K562 (cell line): Measurements from ENCODE around the gene ZNF800. TPM values are rescaled to one million over a fixed set of nuclear protein-coding genes. Genes with fewer than 3 reads are reported as not detected.
A peak's percentile ranks its signal among the peaks of the same experiment; 100 is the strongest.

Source experiments
- AFF1 ChIP-seq, 2 experiments: fragments of 450-650 bp; IDR thresholded peaks; 2 replicates each; pipeline ENCODE4 v1.6.1; 2018; ENCODE audit warnings: mild to moderate bottlenecking in 2 of 2, low read depth in 1 of 2; ENCODE audit not compliant: partially characterized antibody in 2 of 2
- CBFA2T3 ChIP-seq: fragments of 450-650 bp; IDR thresholded peaks from 2 replicates; pipeline ENCODE4 v1.6.1; 2017
- CREB5 ChIP-seq: fragments of 250-450 bp; sonication (Bioruptor Pico); IDR thresholded peaks from 2 replicates; pipeline ENCODE4 v1.5.0; 2020; ENCODE audit warnings: mild to moderate bottlenecking
- FOXK2 ChIP-seq, 2 experiments: fragments of 450-650 bp; IDR thresholded peaks in 1 of 2; conservative IDR thresholded peaks in 1 of 2; 2 replicates each; pipeline ENCODE4 v1.6.1; 2016; ENCODE audit warnings: low read depth in 2 of 2, mild to moderate bottlenecking in 1 of 2
- HDAC6 ChIP-seq: IDR thresholded peaks from 2 replicates; pipeline ENCODE4 v1.6.1; 2012; ENCODE audit warnings: low read depth, mild to moderate bottlenecking, control low read depth, inconsistent platforms, low read length, moderate library complexity
- HMBOX1 ChIP-seq: sonication (generic); IDR thresholded peaks from 2 replicates; pipeline ENCODE4 v1.6.1; 2016
- KHSRP ChIP-seq: fragments of 450-650 bp; IDR thresholded peaks from 2 replicates; pipeline ENCODE4 v1.6.1; 2017
- KLF6 ChIP-seq: fragments of 250-450 bp; sonication (Bioruptor Pico); IDR thresholded peaks from 2 replicates; pipeline ENCODE4 v1.4.0; 2020; ENCODE audit warnings: mild to moderate bottlenecking, moderate library complexity, borderline replicate concordance
- MECOM ChIP-seq: fragments of 250-450 bp; sonication (Bioruptor Pico); IDR thresholded peaks from 2 replicates; pipeline ENCODE4 v1.8.0; 2022; ENCODE audit warnings: inconsistent platforms
- NCOR1 ChIP-seq: fragments of 450-650 bp; IDR thresholded peaks from 2 replicates; pipeline ENCODE4 v1.6.1; 2016; ENCODE audit warnings: mild to moderate bottlenecking, moderate library complexity
- NEUROD1 ChIP-seq: fragments of 150-350 bp; IDR thresholded peaks from 2 replicates; pipeline ENCODE4 v1.6.1; 2014; ENCODE audit warnings: borderline replicate concordance, low read length, low read depth; ENCODE audit not compliant: partially characterized antibody
- NFATC3 ChIP-seq: fragments of 450-650 bp; IDR thresholded peaks from 2 replicates; pipeline ENCODE4 v1.6.1; 2017; ENCODE audit warnings: mild to moderate bottlenecking
- RBFOX2 ChIP-seq: fragments of 200-400 bp; formaldehyde crosslinking; IDR thresholded peaks from 2 replicates; pipeline ENCODE4 v1.6.1; 2017; ENCODE audit warnings: low read depth, mild to moderate bottlenecking, low read length, moderate library complexity
- TAF1 ChIP-seq: IDR thresholded peaks from 2 replicates; pipeline ENCODE4 v1.6.1; 2011; ENCODE audit warnings: mild to moderate bottlenecking, low read length, moderate library complexity; ENCODE audit not compliant: insufficient read depth, control insufficient read depth, severe bottlenecking; ENCODE audit errors: extremely low read depth
- TAF9B ChIP-seq: fragments of 450-650 bp; IDR thresholded peaks from 2 replicates; pipeline ENCODE4 v1.6.1; 2018; ENCODE audit warnings: mild to moderate bottlenecking; ENCODE audit not compliant: partially characterized antibody
- TRIM24 ChIP-seq, 2 experiments: fragments of 450-650 bp; IDR thresholded peaks; 2 replicates each; pipeline ENCODE4 v1.6.1; 2016
- ZHX1 ChIP-seq: fragments of 150-350 bp; conservative IDR thresholded peaks from 2 replicates; pipeline ENCODE4 v1.6.1; 2014; ENCODE audit warnings: low read length
- ZNF766 ChIP-seq: fragments of 200-800 bp; sonication (Bioruptor generic); conservative IDR thresholded peaks from 2 replicates; pipeline ENCODE4 v1.6.1; 2016; ENCODE audit warnings: missing genetic modification characterization, missing compliant biosample characterization
- polyA plus RNA-seq, 8 experiments: library from polyadenylated mRNA; depleted of rRNA in 4 of 8; stranded (reverse) in 5 of 8; unstranded in 3 of 8; fragments of >200 nt; fragmentation: Nextera tagmentation in 2 of 8; fragmentation: Illumina TruSeq in 1 of 8; extraction: Ambion mirVana in 2 of 8; extraction: Trizol in 1 of 8; gene quantifications; 2 replicates each; pipeline versions ENCODE4 v1.2.1 to v1.2.3, GENCODE V29; 2011 to 2014; ENCODE audit warnings: inconsistent platforms in 1 of 8, missing spikeins in 1 of 8
- total RNA-seq, 7 experiments: library from RNA; depleted of rRNA in 6 of 7; stranded (reverse); fragments of >200 nt in 6 of 7; fragmentation: Illumina TruSeq in 2 of 7; extraction: Trizol in 2 of 7; gene quantifications; 2 replicates each; pipeline versions ENCODE4 v1.2.1 to v1.2.3, GENCODE V29; 2011 to 2021; ENCODE audit warnings: low replicate concordance in 1 of 7

ZNF800 gene
- total and polyA plus RNA-seq, 9 of the 15 experiments (the other 6 are each of a cell fraction or from before 2014, with no cell fraction given): 7.5 to 58.3 (median 33.4) TPM

- TF ChIP-seq AFF1 (IDR thresholded peaks at IDR 0.05; ENCODE audit: low read depth in 1 of 2, partially characterized antibody in 2 of 2): no peak
- TF ChIP-seq ZHX1: no peak
- peak; percentile 37 to 50; a peak in 1 of 4 replicates for TF ChIP-seq TRIM24 (IDR thresholded peaks at IDR 0.05)
- TF ChIP-seq TAF9B: no peak
- TF ChIP-seq KHSRP: 0 out of 2 replicates have a peak, but pooled peaks have one; percentile 52
- no peak for TF ChIP-seq MECOM (CRISPR knock-in tag)
- TF ChIP-seq TAF1: no peak
- no peak for TF ChIP-seq KLF6 (CRISPR knock-in tag)
- no peak for TF ChIP-seq CREB5 (CRISPR knock-in tag)
- no peak for TF ChIP-seq RBFOX2
- TF ChIP-seq NEUROD1: no peak
- no peak for TF ChIP-seq NFATC3
- TF ChIP-seq HDAC6: no peak
- TF ChIP-seq NCOR1: peak; percentile 62
- TF ChIP-seq CBFA2T3: peak; percentile 83
- TF ChIP-seq HMBOX1: peak; percentile 83
- TF ChIP-seq FOXK2 (conservative IDR thresholded peaks at IDR 0.05 in 1 of 2, IDR thresholded peaks at IDR 0.05 in 1 of 2; ENCODE audit: low read depth in 2 of 2): 0 out of 4 replicates have a peak, but pooled peaks of 1 of the 2 experiments have one; percentile 18
- no peak for TF ChIP-seq ZNF766 (CRISPR knock-in tag)
These were observed 30.0 kb downstream of the ZNF800 start (continued) for GRCh38 chr7:127362364-127363027.
